GM10266 (cell line): ENCODE results near the gene TAF3.
"Not testable (repeated sequence)": the region's sequence is repeated elsewhere in the genome, so short reads cannot be mapped to it uniquely, and the experiment has no call there.

ENCODE experiments used
- DNase-seq: peaks from one replicate; pipeline ENCODE4 v3.0.0; 2012; ENCODE audit errors: extremely low spot score
- CTCF ChIP-seq: IDR thresholded peaks from 2 replicates; pipeline ENCODE4 v1.5.1; 2012; ENCODE audit warnings: mild to moderate bottlenecking, low read depth; ENCODE audit not compliant: control insufficient read depth, insufficient read depth; ENCODE audit errors: missing control alignments

The TAF3 gene

GRCh38 chr10:7818295-7819120 lies at the start of gene TAF3:
Gene TAF3, plus strand, starts transcription at chr10:7818505. Its CDS starts 205 bp downstream, at chr10:7818710.
- peak; percentile 90 for DNase-seq
- TF ChIP-seq CTCF, result no peak

DNA sequence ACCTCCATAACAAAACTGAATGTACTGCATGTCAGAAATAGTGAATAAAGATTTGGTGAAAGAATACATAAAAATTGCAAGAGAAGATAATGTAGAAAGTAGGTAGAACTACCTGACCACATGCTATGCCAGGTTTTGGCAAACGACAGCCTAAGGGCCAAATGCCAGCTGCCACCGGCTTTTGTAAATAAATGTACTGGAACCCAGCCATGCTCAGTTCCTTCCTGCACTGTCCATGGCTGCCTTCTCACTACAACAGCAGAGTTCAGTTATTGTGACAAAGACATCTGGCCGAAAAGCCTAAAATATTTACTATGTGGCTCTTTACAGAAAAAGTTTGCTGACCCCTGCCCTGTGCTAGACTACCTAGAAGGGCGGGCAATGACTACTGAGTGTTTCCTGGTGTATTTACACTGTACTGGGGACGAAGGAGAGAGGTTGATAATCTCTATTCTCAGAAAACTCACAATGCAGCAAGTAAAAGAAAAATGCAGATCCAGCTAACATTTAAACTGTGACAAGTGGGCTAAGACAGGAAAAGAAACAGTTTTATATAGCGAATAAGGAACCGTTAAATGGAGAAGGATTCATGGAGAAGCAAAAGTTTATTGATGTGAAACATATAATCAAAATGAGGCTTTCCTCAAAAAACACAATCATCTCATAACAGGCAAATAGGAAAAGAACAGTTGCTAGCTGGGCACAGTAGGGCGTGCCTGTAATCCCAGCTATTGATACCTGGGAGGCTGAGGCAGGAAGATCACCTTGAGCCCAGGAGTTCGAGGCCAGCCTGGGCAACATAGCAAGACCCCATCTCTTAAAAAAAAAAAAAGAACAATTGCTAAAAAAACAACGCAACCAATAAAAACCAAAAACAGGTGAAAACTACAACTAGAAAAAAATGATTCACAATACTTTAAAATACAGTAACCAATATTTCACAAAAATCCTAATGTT lies 44.2 kb upstream of the TAF3 start:
- DNase-seq, result no peak
- no peak for TF ChIP-seq CTCF

GRCh38 chr10:7776777-7777176 lies 41.5 kb upstream of the TAF3 start:
- no peak for TF ChIP-seq CTCF

GRCh38 chr10:7782194-7782593 lies 36.1 kb upstream of the TAF3 start:
- not testable (repeated sequence) for DNase-seq

More at GRCh38 chr10:7776777-7777176, 41.5 kb upstream of the TAF3 start:
- DNase-seq, result no peak

DNA sequence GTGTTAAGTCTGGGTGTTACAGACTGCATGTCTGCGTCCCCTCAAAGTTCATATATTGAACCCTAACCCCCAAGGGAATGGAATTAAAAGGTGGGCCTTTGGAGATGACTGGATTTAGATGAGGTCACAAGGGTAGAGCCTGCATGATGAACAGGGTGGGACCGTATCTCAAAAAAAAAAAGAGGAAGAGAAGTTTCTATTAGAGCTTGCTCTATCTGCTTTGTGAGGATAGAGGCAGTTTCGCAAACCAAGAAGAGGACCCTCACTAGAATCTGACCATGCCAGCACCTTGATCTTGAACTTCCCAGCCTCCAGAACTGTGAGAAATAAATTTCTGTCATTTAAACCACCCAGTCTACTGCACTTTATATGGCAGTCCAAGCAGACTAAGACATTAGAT lies 31.9 kb upstream of the TAF3 start:
- TF ChIP-seq CTCF, result no peak
- no peak for DNase-seq

- DNase-seq, result peak; percentile 14
- TF ChIP-seq CTCF, result no peak
Observed at GRCh38 chr10:7787150-7787856, 31.0 kb upstream of the TAF3 start.
